Muscle of back (tissue), 13 donors: Measurements from ENCODE around the gene METTL15. TPM values are rescaled to one million over a fixed set of nuclear protein-coding genes. Genes with fewer than 3 reads are reported as not detected.
"Not testable (repeated sequence)": the region's sequence is repeated elsewhere in the genome, so short reads cannot be mapped to it uniquely, and the experiment has no call there.

Source experiments
- DNase-seq, 3 donors: peaks; one replicate each; pipeline versions ENCODE4 v3.0.0 to v3.0.0-alpha.2; 2013
- long read RNA-seq, 9 donors: transcript quantifications; one replicate each; lab custom pipeline, GENCODE V29; 2026
- polyA plus RNA-seq, 10 donors: library from polyadenylated mRNA; unstranded; fragments of 120-200 nt; gene quantifications; one replicate each; pipeline ENCODE4 v1.2.1, GENCODE V29; 2013; ENCODE audit not compliant: insufficient read length in 10 of 10

The METTL15 gene, protein sequence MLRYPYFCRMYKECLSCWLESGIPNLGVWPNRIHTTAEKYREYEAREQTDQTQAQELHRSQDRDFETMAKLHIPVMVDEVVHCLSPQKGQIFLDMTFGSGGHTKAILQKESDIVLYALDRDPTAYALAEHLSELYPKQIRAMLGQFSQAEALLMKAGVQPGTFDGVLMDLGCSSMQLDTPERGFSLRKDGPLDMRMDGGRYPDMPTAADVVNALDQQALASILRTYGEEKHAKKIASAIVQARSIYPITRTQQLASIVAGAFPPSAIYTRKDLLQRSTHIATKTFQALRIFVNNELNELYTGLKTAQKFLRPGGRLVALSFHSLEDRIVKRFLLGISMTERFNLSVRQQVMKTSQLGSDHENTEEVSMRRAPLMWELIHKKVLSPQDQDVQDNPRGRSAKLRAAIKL
- 10 to 100 TPM in 8 of 10 donors, 1 to 10 TPM in 2; 8.2 to 16.7 (median 11.6) TPM for polyA plus RNA-seq
- long read RNA-seq, donor 1, partial matches to known transcripts, result 0 of 1 reads
- long read RNA-seq, donor 1, other reads (novel, unspliced or antisense), result 0 of 1 reads
- long read RNA-seq, donor 2, result 0 reads
- long read RNA-seq, donor 3, result 0 reads
- long read RNA-seq, donor 4, result 0 reads
- long read RNA-seq, donor 5, full-length matches to known transcripts, result 1 of 1 reads
- long read RNA-seq, donor 5, partial matches to known transcripts, result 0 of 1 reads
- long read RNA-seq, donor 5, other reads (novel, unspliced or antisense), result 0 of 1 reads
- long read RNA-seq, donor 6, full-length matches to known transcripts, result 2 of 2 reads
- long read RNA-seq, donor 6, partial matches to known transcripts, result 0 of 2 reads
- long read RNA-seq, donor 6, other reads (novel, unspliced or antisense), result 0 of 2 reads
- long read RNA-seq, donor 7, result 0 reads
- long read RNA-seq, donor 8, result 0 reads
- long read RNA-seq, donor 9, result 0 reads

DNA sequence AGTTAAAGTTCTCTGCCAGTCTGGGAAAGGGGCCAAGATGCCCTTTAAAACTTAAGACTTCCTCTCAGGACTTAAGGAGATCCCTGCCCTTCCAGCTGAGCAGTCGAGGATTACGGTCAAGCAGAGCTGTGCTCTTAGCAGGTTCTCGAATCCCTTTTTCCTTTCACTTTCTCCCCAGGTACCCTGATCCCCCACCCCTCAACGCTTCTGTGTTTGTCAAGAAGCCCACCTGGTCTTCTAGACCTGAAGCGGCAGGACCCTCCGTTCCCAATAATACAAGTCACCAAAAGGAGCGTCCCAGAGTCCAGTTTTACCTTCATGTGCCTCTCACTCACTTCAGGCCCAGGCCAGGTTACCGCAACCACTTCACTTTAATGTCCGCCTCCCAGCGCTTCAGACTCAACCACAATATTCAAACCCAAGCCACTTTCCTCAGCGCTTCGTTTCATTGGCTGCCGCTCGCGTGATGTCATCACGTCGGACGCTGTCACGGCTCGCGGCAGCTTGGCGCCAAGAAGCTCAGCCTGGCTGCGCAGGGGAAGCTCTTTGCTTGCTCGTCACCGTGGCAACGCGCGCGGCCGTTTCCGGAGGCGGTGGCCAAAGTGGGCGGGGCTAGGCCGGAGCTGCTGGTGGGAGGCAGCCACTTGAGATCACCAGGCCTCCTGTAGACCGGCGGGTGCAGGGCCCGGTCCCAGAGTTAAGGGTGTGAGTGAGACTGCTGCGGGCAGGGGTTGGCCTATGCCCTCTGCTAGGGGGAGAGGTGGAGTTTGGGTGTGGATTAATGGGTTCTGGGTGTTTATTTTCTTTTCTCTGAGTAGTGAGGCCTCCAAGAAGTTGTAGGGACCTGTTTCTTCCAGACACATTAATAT is at the start of gene METTL15, which contains the start of gene KIF18A:
METTL15 (plus strand) TSS at position 639 of the 869 bp plus-strand sequence. CDS start 4,947 bp downstream, outside the sequence.
KIF18A (minus strand) TSS at position 407 of the 869 bp plus-strand sequence. CDS start 10,209 bp downstream, outside the sequence.
- peak; percentile 99 to 100 (median 99) for DNase-seq

DNA sequence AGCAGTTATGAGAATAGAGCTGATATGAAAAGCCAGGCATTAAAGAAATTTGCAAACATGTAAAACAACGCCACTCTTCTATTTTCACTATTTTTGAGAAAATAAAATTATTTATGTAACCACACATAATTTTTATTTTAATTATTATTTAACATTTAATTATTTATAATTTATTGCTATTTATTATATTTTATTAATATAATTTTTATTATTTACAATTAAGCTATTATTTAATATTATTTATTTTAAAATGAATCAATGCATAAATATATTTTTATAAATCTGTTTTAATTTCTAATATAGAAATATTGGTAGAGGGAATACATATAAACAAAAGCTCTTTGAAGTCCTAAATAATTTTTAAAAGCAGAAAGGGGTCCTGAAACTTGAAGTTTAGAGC is 36.9 kb upstream of the METTL15 start:
- DNase-seq, result no peak

DNA sequence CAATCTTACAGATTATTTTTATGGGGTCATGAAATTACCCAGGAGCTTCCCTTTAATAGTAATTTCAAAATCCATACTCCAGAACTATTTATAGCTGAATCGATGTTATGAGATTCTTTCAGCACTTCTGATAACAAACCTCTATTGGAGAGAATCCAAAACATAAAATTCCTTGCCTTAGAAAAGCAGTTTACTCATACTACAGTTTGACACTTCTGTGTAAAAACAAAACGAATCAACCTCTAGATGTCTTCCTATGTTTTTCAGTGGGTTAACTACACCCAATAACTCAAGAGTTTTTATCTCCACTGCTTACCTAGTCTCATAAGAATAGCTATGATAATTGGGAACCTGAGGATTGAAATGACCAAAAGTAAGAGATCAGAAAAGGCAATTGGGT is 35.9 kb upstream of the METTL15 start:
- peak in 1 of 3 donors; percentile 19 for DNase-seq

DNA sequence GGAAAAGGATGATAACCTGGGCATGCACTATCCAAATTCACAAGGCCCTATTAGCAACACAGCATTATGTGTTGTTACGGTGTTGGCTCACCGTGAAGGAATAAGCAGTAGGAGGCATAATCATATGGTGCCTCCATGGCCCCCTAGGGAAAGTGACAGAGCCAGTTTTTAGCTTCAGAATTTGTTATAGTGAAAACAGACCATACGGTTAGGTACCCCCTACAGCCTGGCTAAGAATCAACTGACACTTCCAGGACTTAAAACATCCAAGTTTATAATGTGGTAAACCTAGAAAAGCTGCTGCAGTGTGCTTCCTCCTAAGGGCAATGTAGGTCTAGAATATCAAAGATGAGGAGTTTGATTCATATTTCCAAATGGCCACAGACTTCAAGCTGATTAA is 30.7 kb upstream of the METTL15 start:
- DNase-seq, result no peak

DNA sequence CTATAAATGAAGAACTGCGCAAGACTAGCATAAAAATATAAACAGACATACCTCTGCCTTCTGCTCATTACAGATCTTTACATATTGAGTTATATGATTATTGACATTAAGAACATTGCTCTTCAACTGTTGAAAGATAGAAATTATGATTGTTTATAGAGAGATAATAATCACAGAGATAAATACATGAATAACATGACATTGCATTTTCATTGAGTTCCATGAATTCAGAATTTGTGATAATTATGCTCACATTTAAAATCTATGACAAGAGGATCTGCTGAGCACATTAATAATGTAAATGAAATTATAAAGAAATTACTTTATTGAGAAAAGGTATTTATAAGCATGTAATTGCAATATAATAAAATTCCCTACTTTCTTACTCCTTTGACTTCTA is 25.1 kb upstream of the METTL15 start:
- no peak for DNase-seq

DNA sequence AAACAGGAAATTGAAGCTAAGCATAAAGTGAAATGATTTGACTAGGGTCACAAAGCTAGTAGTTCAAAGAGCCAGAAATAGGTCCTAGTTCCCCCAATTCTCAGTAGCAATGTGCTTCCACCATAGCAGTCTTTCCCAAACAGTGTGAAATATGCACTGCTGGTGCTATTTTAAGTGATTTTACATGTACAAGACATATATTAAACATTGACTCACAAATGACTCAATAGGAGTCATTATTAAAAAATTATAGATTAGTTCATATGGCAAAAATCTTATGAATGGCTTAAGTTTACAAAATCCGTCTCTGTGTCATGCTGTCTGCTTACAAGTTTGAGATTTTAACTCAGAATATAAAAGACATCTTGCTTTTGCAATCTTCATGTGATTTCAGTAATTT is 21.6 kb upstream of the METTL15 start:
- peak in 1 of 3 donors; percentile 67 for DNase-seq

DNA sequence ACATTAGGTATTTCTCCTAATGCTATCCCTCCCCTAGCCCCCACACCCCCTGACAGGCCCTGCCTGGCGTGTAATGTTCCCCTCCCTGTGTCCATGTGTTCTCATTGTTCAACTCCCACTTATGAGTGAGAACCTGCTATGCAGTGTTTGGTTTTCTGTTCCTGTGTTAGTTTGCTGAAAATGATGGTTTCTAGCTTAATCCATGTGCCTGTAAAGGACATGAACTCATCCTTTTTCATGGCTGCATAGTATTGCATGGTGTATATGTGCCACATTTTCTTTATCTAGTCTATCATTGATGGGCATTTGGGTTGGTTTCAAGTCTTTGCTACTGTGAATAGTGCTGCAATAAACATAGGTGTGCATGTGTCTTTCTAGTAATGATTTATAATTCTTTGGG is 21.0 kb upstream of the METTL15 start:
- DNase-seq, result not testable (repeated sequence)

DNA sequence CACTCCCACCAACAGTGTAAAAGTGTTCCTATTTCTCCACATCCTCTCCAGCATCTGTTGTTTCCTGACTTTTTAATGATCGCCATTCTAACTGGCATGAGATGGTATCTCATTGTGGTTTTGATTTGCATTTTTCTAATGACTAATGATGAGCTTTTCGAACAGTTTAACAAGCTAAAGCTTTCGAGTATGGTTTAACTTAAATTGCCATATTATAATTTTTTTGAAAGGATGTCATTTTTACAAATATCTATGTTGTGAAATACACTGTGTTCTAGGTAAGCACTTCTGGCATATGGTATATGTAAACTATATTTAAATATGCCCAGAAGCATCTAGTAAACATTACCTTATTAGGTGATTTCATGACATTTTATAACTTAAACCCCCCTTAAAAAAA is 20.5 kb upstream of the METTL15 start:
- not testable (repeated sequence) for DNase-seq

DNA sequence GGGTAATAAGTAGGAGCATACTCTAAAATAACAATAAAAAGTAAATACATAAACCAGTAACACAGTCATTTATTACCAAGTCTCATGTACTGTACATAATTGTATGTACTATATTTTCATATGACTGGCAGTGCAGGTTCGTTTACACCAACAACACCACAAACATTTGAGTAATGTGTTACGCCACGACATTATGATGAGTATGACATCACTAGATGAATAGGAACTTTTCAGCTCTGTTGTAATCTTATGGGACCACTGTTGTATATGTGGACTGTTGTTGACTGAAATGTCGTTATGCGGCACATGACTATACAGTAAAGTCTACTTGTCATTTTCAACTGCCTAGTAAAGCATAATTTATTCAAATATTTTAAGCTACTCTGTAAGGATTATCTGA is 18.8 kb upstream of the METTL15 start:
- no peak for DNase-seq

DNA sequence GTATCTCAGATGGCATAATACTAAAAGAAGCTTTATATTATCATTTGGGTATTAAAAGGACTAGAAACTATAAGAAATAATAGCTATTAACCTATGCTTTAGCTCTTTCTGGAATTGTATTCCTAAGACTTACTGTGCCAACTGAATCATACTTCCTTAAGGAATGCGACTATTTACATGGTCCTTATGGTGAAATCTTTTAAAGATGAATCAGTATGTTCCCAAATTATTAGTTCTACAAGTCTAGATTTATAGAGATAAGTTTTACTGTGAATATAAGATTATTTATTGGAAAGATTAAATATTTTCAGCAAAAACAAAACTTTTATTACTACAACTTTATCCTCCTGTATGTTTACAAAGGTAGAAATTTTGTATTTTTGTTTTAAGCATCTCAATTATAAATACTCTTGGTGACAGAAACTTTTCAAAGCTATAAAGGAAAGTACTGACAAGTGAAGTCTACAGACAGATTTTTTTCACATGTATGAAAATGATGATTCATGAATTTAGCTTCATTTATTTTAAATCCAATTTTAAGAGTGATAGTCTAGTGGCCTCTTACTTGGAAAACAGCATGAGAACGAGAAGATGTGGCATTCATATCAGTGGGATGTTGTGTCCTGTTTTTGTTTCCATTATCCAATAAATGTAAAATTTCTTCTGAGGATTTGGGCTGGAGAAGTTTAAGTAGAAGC is 18.0 kb upstream of the METTL15 start:
- peak in 1 of 3 donors; percentile 31 for DNase-seq

DNA sequence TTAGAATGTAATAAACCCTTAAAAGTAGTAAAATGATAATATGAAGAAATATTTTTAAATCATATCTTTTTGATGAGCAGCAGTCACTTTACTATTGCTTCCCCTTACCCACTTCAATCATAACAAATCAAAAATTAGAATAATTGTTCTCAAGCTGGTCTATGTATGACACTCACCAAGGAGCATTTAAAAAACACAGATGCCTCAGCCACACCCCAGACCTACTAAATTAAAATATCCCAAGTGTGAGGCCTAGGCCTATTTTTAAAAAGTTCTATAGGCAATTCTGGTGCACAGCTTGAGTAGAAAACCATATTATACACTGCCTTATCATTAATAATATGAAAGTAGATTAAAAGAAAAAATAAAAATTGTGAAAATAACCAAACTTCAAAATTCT is 15.4 kb upstream of the METTL15 start:
- DNase-seq, result no peak

DNA sequence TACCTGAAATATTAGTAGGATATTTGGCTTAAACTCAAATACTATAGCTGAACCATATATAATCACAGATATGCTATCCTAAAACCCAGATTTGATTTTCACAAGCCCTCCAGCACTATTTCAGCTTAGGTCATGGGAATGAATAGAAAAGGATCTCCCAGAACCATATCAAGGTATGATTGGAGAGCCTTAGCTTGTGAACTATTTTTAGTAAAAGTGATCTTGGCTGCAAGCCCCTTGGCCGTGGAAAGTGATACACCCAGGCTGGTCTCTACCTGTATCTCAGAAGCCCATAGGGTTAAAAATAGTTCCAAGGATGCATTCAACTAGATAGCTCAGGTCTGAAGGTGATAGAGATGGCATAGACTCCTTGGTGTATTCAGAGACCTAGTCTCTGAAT is 9.9 kb upstream of the METTL15 start:
- DNase-seq, result no peak

DNA sequence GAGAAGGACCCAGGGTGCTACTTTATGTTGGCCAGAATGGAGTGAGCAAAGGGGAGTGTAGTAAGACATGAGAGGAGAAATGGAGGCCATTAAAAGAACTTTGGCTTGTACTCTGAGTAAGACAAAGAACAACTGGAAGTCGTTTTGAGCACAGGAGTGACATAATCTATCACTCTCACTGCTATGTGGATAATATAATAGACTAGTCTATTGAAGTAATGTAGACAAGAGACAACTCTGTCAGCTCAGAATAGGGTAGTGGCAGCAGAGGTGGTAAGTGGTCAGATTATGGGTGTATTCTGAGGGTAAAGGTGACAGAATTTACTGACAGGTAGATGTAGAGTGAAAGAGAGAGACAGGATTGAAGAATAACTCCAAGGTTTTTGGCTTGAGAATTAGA is 8.5 kb upstream of the METTL15 start:
- no peak for DNase-seq

DNA sequence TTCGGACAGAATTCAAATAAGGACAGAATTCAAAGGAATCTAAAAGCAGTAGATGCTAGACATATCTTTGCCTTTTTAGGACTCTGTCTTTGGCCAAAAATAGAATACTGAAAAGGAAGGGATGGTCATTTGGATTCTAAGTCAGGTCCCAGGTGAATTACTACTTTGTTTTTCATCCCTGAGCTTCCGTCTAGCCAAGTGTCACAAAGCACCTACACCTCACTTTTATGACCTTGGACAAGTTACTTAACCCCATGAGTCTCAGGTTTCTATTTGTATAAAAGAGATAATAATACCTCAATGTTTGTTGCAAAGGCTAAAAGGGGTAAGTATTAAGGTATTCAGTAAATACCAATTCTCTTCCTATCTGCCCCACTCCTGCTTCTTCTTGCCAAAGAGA is 7.5 kb upstream of the METTL15 start:
- no peak for DNase-seq

DNA sequence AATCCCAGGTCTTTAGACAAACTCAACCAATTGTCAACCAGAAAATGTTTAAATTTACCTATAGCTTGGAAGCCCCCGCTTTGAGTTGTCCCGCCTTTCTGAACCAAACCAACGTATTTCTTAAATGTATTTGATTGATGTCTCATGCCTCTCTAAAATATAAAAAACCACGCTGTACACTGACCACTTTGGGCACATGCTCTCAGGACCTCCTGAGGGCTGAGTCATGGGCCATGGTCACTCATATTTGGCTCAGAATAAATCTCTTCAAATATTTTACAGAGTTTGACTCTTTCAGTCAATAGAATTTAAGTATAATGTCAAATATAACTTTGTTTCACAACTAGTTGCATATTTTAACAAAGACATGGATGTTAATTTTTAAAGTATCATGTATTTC is 5.9 kb upstream of the METTL15 start:
- not testable (repeated sequence) for DNase-seq

DNA sequence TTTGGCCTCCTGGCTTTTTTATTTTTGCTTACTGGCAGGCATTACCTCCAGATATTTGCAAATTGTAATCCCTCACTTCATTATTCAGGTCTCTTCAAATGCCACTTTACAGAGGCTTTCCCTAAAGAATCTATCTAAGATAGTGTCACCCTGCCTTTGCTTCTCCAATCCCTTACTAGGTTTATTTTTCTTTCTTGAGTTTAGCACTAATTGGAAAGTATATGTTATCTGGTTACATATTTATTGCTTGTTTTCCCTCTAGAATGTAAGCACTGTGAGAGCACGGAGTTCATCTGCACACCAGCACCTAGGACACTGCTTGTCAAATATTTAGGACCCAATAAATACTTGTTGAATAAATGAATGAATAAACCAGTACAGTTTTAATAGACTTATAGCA is 3.8 kb upstream of the METTL15 start:
- no peak for DNase-seq

DNA sequence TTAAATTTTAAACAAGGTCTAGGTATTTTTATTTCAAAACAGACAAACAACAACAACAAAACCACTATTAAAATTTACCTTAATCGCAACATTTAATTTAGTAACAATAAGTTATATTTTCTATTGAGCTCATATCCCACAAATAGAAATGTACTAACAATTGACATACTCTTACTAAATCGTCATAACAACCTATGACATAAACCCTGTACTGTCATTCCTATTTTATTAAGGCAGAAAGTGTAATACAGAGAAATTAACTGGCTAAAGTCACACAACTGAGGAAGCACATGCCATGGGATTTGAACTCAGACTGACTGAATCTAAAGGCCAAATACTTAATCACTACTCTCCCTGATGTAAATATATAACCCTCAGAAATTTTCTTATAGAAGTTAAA is 3.2 kb upstream of the METTL15 start:
- DNase-seq, result no peak

DNA sequence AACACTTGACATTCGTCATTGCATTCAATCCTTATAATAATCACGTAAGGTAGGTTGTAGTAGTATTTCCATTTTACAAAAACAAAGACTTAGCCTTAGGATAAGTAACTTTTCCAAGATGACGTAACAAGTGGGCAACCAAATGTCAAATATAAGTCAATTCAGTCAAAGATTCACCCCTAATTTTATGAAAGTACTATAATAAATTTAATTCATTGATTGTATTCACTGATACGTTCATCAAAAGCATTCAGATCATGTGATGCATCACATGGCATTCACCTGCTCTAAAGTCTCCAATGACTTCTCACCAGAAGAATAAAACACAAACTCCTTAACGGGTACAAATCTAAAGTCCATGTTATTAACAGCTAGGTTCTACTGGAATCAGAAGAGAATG is 2.3 kb upstream of the METTL15 start:
- no peak for DNase-seq

DNA sequence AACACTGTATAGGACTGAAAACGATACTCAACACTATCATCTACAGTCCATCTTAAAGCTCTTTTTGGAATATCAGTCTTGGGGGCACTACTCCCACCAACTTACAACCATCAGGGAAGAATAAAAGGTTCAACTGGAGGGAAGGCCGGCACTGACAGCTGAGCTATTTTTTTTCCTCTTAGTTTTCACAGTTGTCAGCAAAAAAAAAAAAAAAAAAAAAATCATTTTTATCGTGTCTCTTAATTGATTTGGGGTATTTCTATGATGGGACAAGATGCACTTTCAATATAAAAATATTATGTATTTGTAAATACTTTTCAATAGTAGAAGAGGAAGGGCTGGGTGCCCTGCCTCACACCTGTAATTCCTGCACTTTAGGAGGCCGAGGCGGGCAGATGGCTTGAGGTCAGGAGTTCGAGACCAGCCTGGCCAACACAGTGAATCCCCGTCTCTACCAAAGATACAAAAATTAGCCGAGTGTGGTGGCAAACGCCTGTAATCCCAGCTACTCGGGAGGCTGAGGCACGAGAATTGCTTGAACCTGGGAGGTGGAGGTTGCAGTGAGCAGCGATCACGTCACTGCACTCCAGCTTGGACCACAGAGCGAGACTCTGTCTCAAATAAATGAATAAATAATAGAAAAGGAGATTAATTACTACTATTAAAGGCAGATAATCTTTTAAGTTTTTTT is 1.7 kb upstream of the METTL15 start:
- DNase-seq, result no peak

DNA sequence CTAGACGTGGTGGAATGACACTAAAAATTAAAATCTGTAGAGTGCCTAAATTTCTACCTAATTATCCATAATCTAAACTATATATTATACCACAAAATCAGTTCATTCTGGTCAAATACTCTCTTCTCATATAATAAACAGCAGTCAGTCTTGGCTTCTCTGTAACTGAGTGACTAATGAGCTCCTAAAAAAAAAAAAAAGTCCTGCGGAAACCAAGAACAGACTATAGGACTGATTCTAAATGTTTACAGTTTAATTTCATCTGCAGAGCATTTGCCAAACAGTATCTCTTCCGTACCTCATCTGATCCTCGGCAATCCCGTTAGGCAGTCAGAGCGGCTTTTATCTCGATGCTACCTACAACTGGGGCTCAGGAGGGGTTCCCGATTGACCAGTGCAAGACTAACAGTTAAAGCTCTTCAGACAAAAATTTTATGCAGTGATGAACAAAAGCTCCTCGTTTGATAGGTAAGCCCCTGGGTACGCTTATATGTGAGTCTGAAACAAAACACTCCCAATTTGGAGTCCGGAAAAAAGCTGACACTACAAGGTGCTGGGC is 918 bp upstream of the METTL15 start:
- peak in 1 of 3 donors; percentile 11 for DNase-seq
